K562 (cell line): ENCODE results near the gene CXCL13. TPM values are rescaled to one million over a fixed set of nuclear protein-coding genes. Genes with fewer than 3 reads are reported as not detected.

ENCODE experiments used
- ATAC-seq: fragments of 200-7000 bp; cut with Tn5 transposase; 3 replicates; pipeline ENCODE4 v1.9.1; 2020; ENCODE audit warnings: moderate library complexity
- BruUV-seq: library from RNA; stranded (reverse); fragments of 400-500 nt; replicated peaks from 2 replicates; lab custom pipeline; 2021; lab: Mats Ljungman, UMichigan
- CTCF ChIA-PET: fragments of 300-600 bp; formaldehyde crosslinking; extraction: SDS; loops from one replicate; lab custom pipeline; 2021; ENCODE audit warnings: low intra/inter-chr PET ratio; lab: Yijun Ruan, JAX
- POLR2A ChIA-PET: fragments of 300-600, 350-650 bp; sonication (Branson Sonifier 250); formaldehyde crosslinking; extraction: SDS; loops from one replicate; lab custom pipeline; 2021; ENCODE audit warnings: antibody characterized with exemption, inconsistent platforms; lab: Yijun Ruan, JAX
- DNase-seq, 4 experiments: peaks; one replicate each; pipeline versions ENCODE4 v3.0.0 to v3.0.0-alpha.2; 2011 to 2018; ENCODE audit warnings: low spot score in 3 of 4, mixed read lengths in 3 of 4; ENCODE audit errors: extremely low read depth in 1 of 4
- FAIRE-seq: peaks from 2 replicates; lab custom pipeline; 2011; peaks lifted over from hg19 to GRCh38; lab: Jason Lieb, UNC
- H2AFZ ChIP-seq: 2 replicates; pipeline ENCODE4 v1.6.0; 2011; ENCODE audit warnings: low read depth, low read length, control low read depth, inconsistent platforms
- H3K27ac ChIP-seq: fragments of 200-600 bp; 3 replicates; pipeline ENCODE4 v1.8.0; 2011; ENCODE audit warnings: low read depth, mild to moderate bottlenecking, control low read depth, inconsistent platforms, low read length, moderate library complexity, mixed read lengths; ENCODE audit errors: extremely low read depth
- H3K27me3 ChIP-seq, 2 experiments: fragments of 300-600 bp in 1 of 2; 2 replicates in 1 of 2; 3 replicates in 1 of 2; pipeline versions ENCODE4 v1.6.0 to v1.8.0; 2011; ENCODE audit warnings: inconsistent platforms in 2 of 2, low read length in 2 of 2, mild to moderate bottlenecking in 1 of 2, mixed read lengths in 1 of 2, moderate library complexity in 1 of 2; ENCODE audit not compliant: control insufficient read depth in 2 of 2, insufficient read depth in 2 of 2
- H3K36me3 ChIP-seq: fragments of 300-600 bp; 3 replicates; pipeline ENCODE4 v1.8.0; 2011; ENCODE audit warnings: mild to moderate bottlenecking, low read length, inconsistent platforms; ENCODE audit not compliant: control insufficient read depth, insufficient read depth
- H3K4me1 ChIP-seq, 2 experiments: fragments of 200-600 bp in 1 of 2; replicated peaks in 1 of 2; 2 replicates in 1 of 2; 3 replicates in 1 of 2; pipeline versions ENCODE4 v1.5.1 to v1.8.0; 2011; ENCODE audit warnings: inconsistent platforms in 2 of 2, low read length in 2 of 2, mild to moderate bottlenecking in 1 of 2, mixed read lengths in 1 of 2, moderate library complexity in 1 of 2; ENCODE audit not compliant: control insufficient read depth in 2 of 2, insufficient read depth in 2 of 2
- H3K4me2 ChIP-seq: 2 replicates; pipeline ENCODE4 v1.6.1; 2011; ENCODE audit warnings: low read length, control low read depth, inconsistent platforms, mixed read lengths; ENCODE audit not compliant: insufficient read depth
- H3K4me3 ChIP-seq: fragments of 200-600 bp; sonication (generic), shearing (Covaris generic); 2 replicates; pipeline ENCODE4 v1.5.1; 2016; ENCODE audit warnings: control low read depth, inconsistent platforms
- H3K79me2 ChIP-seq: fragments of 200-600 bp; 3 replicates; pipeline ENCODE4 v1.8.0; 2011; ENCODE audit warnings: low read length, inconsistent platforms; ENCODE audit not compliant: control insufficient read depth, insufficient read depth
- H3K9ac ChIP-seq, 2 experiments: 2 replicates each; pipeline versions ENCODE4 v1.6.0 to v1.6.1; 2011; ENCODE audit warnings: low read depth in 2 of 2, low read length in 2 of 2, control low read depth in 1 of 2, inconsistent platforms in 1 of 2, mild to moderate bottlenecking in 1 of 2, mixed read lengths in 1 of 2; ENCODE audit not compliant: insufficient read depth in 1 of 2
- H3K9me1 ChIP-seq: one replicate; pipeline ENCODE4 v1.6.0; 2011; ENCODE audit warnings: inconsistent platforms, mild to moderate bottlenecking, low read length, moderate library complexity; ENCODE audit not compliant: control insufficient read depth, insufficient read depth
- H3K9me3 ChIP-seq: replicated peaks from 2 replicates; pipeline ENCODE4 v1.5.1; 2011; ENCODE audit warnings: low read depth, low read length, inconsistent platforms; ENCODE audit not compliant: control insufficient read depth, insufficient read depth
- H4K20me1 ChIP-seq: replicated peaks from 2 replicates; pipeline ENCODE4 v1.6.1; 2011; ENCODE audit warnings: low read length, inconsistent platforms, mixed read lengths; ENCODE audit not compliant: control insufficient read depth, insufficient read depth
- ATF3 ChIP-seq, 2 experiments: fragments of 450-650 bp in 1 of 2; sonication (generic) in 1 of 2; formaldehyde crosslinking in 1 of 2; IDR thresholded peaks in 1 of 2; conservative IDR thresholded peaks in 1 of 2; 2 replicates each; pipeline versions ENCODE4 v1.6.1 to v1.8.1; 2016 to 2023; ENCODE audit warnings: mild to moderate bottlenecking in 2 of 2, moderate library complexity in 2 of 2, inconsistent platforms in 1 of 2, missing genetic modification reagents in 1 of 2
- MLX ChIP-seq, 2 experiments: fragments of 450-650 bp in 1 of 2; sonication (generic) in 1 of 2; formaldehyde crosslinking; conservative IDR thresholded peaks; 2 replicates each; pipeline versions ENCODE4 v1.4.0 to v1.8.1; 2020 to 2022; ENCODE audit warnings: mild to moderate bottlenecking in 1 of 2, missing genetic modification reagents in 1 of 2
- SMARCC2 ChIP-seq: fragments of 450-650 bp; IDR thresholded peaks from 2 replicates; pipeline ENCODE4 v1.6.1; 2017; ENCODE audit warnings: antibody characterized with exemption, moderate library complexity, mild to moderate bottlenecking, low read depth
- TFAM ChIP-seq: fragments of 250-450 bp; sonication (Bioruptor Pico); conservative IDR thresholded peaks from 2 replicates; pipeline ENCODE4 v1.5.0; 2021; ENCODE audit warnings: mild to moderate bottlenecking, moderate library complexity
- ZC3H4 ChIP-seq: sonication (generic); formaldehyde crosslinking; IDR thresholded peaks from 2 replicates; pipeline ENCODE4 v1.9.0; 2021; ENCODE audit warnings: missing genetic modification reagents, borderline replicate concordance
- ZNF224 ChIP-seq: sonication (generic); formaldehyde crosslinking; IDR thresholded peaks from 2 replicates; pipeline ENCODE4 v1.8.0; 2022; ENCODE audit warnings: mild to moderate bottlenecking, missing genetic modification reagents
- ZNF507 ChIP-seq: conservative IDR thresholded peaks from 2 replicates; pipeline ENCODE4 v1.6.1; 2017; ENCODE audit warnings: missing genetic modification characterization, missing compliant biosample characterization
- WGBS: fragments of 100-300 bp; shearing (Covaris generic); methylation state at CpG from one replicate; pipeline ENCODE4 v1.1.6; 2016; ENCODE audit warnings: low coverage, mixed read lengths; ENCODE audit not compliant: insufficient coverage; ENCODE audit errors: missing lambda C conversion rate; 5-methylcytosine and 5-hydroxymethylcytosine counted together
- in situ Hi-C: fragments of 300-500 bp; cut with MboI; formaldehyde crosslinking; loops from 4 replicates; pipeline ENCODE4 v1.15.0; 2018; ENCODE audit warnings: inconsistent platforms, mixed read lengths
- intact Hi-C: fragments of 100-400 bp; cut with micrococcal nuclease; formaldehyde crosslinking; loops from 2 replicates; pipeline ENCODE4 v1.14.2; 2022
- polyA plus RNA-seq, 8 experiments: library from polyadenylated mRNA; depleted of rRNA in 4 of 8; stranded (reverse) in 5 of 8; unstranded in 3 of 8; fragments of >200 nt; fragmentation: Nextera tagmentation in 2 of 8; fragmentation: Illumina TruSeq in 1 of 8; extraction: Ambion mirVana in 2 of 8; extraction: Trizol in 1 of 8; gene quantifications; 2 replicates each; pipeline versions ENCODE4 v1.2.1 to v1.2.3, GENCODE V29; 2011 to 2014; ENCODE audit warnings: inconsistent platforms in 1 of 8, missing spikeins in 1 of 8
- total RNA-seq, 7 experiments: library from RNA; depleted of rRNA in 6 of 7; stranded (reverse); fragments of >200 nt in 6 of 7; fragmentation: Illumina TruSeq in 2 of 7; extraction: Trizol in 2 of 7; gene quantifications; 2 replicates each; pipeline versions ENCODE4 v1.2.1 to v1.2.3, GENCODE V29; 2011 to 2021; ENCODE audit warnings: low replicate concordance in 1 of 7
- TF ChIP-seq, protein P1 (sequence below): fragments of 450-650 bp; IDR thresholded peaks from 2 replicates; pipeline ENCODE4 v1.7.0; 2016; ENCODE audit warnings: borderline replicate concordance
- TF ChIP-seq, protein P2 (sequence below): fragments of 250-450 bp; sonication (Bioruptor Pico); IDR thresholded peaks from 2 replicates; pipeline ENCODE4 v1.5.0; 2021; ENCODE audit warnings: mild to moderate bottlenecking, borderline replicate concordance
- TF ChIP-seq, protein P3 (sequence below): fragments of 250-450 bp; sonication (Bioruptor Pico); IDR thresholded peaks from 2 replicates; pipeline ENCODE4 v1.8.0; 2021; ENCODE audit warnings: mild to moderate bottlenecking, moderate library complexity

The CXCL13 gene
- total and polyA plus RNA-seq, 9 of the 15 experiments (the other 6 are each of a cell fraction or from before 2014, with no cell fraction given) = not detected

GRCh38 chr4:77564231-77564630 lies 41.4 kb upstream of the CXCL13 start (continued):
- TF ChIP-seq, protein P1, sequence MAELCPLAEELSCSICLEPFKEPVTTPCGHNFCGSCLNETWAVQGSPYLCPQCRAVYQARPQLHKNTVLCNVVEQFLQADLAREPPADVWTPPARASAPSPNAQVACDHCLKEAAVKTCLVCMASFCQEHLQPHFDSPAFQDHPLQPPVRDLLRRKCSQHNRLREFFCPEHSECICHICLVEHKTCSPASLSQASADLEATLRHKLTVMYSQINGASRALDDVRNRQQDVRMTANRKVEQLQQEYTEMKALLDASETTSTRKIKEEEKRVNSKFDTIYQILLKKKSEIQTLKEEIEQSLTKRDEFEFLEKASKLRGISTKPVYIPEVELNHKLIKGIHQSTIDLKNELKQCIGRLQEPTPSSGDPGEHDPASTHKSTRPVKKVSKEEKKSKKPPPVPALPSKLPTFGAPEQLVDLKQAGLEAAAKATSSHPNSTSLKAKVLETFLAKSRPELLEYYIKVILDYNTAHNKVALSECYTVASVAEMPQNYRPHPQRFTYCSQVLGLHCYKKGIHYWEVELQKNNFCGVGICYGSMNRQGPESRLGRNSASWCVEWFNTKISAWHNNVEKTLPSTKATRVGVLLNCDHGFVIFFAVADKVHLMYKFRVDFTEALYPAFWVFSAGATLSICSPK = no peak
- no peak for TF ChIP-seq SMARCC2

DNA sequence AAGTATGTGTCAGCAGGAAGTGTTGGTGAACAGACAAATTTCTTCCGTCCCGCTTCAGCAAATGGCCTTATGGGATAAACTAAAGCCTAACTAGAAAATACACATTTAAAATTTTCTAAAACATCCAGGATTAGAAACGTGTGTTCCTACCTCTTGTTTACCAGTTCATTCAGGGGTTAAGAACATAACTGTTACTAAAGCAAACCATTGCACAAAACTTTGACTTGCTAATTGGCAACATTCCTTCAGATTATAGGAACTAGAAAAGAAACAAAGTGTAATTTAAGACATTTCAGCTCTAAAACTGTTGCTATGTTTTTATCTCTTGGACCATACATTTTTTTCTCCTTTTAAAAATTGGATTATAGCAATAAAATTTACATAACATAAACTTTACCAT lies 39.5 kb upstream of the CXCL13 start:
- Histone ChIP-seq H3K4me2 (no peak overlapping the region), H3K4me3 (no peak overlapping the region), H3K9ac (no peak overlapping the region), H4K20me1 (no peaks in the 10 kb centered on the region), H3K4me1 (no peaks in the 10 kb centered on the region), H2AFZ (no peak overlapping the region), H3K27ac (no peak overlapping the region), H3K9me1 (no peaks in the 10 kb centered on the region), H3K27me3 (no peaks in the 10 kb centered on the region), H3K79me2 (no peaks in the 10 kb centered on the region), H3K9me3 (no peaks in the 10 kb centered on the region), H3K36me3 (no peaks in the 10 kb centered on the region)
- no TSS peak for BruUV-seq
- CTCF ChIA-PET = no interaction called here
- in situ Hi-C loops = no loop called here
- ATAC-seq (no peak), FAIRE-seq (no peak), DNase-seq (no peak)
- WGBS = 0% methylated on average over 3 of the region's 3 CpGs
- intact Hi-C loops = no loop called here
- POLR2A ChIA-PET = no interaction called here
- no peak for TF ChIP-seq ZNF224 (CRISPR knock-in tag)
- TF ChIP-seq ZC3H4 (CRISPR knock-in tag) = no peak
- TF ChIP-seq TFAM = no peak
- TF ChIP-seq, protein P2, sequence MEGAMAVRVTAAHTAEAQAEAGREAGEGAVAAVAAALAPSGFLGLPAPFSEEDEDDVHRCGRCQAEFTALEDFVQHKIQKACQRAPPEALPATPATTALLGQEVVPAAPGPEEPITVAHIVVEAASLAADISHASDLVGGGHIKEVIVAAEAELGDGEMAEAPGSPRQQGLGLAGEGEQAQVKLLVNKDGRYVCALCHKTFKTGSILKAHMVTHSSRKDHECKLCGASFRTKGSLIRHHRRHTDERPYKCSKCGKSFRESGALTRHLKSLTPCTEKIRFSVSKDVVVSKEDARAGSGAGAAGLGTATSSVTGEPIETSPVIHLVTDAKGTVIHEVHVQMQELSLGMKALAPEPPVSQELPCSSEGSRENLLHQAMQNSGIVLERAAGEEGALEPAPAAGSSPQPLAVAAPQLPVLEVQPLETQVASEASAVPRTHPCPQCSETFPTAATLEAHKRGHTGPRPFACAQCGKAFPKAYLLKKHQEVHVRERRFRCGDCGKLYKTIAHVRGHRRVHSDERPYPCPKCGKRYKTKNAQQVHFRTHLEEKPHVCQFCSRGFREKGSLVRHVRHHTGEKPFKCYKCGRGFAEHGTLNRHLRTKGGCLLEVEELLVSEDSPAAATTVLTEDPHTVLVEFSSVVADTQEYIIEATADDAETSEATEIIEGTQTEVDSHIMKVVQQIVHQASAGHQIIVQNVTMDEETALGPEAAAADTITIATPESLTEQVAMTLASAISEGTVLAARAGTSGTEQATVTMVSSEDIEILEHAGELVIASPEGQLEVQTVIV = no peak
- no peak for TF ChIP-seq ZNF507
- TF ChIP-seq MLX (CRISPR knock-in tag; conservative IDR thresholded peaks at IDR 0.05) = no peak
- no peak for TF ChIP-seq ATF3 (IDR thresholded peaks at IDR 0.05)
- no peak for TF ChIP-seq ATF3 (CRISPR knock-in tag; conservative IDR thresholded peaks at IDR 0.05)
- TF ChIP-seq, protein P3, sequence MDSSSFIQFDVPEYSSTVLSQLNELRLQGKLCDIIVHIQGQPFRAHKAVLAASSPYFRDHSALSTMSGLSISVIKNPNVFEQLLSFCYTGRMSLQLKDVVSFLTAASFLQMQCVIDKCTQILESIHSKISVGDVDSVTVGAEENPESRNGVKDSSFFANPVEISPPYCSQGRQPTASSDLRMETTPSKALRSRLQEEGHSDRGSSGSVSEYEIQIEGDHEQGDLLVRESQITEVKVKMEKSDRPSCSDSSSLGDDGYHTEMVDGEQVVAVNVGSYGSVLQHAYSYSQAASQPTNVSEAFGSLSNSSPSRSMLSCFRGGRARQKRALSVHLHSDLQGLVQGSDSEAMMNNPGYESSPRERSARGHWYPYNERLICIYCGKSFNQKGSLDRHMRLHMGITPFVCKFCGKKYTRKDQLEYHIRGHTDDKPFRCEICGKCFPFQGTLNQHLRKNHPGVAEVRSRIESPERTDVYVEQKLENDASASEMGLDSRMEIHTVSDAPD = no peak
